GM12873 (cell line): ENCODE results near the gene TMEM169.

Source experiments
- CTCF ChIP-seq: IDR thresholded peaks from 2 replicates; pipeline ENCODE4 v1.5.1; 2012; ENCODE audit warnings: low read depth, mild to moderate bottlenecking, moderate library complexity, low read length, control low read depth; ENCODE audit not compliant: insufficient read depth; ENCODE audit errors: missing control alignments

The TMEM169 gene

GRCh38 chr2:216134958-216135541 lies 53.3 kb downstream of the TMEM169 start:
- TF ChIP-seq CTCF, result no peak

GRCh38 chr2:216139884-216140283 lies 58.2 kb downstream of the TMEM169 start:
- peak; percentile 52 for TF ChIP-seq CTCF

GRCh38 chr2:216142540-216142939 lies 60.8 kb downstream of the TMEM169 start:
- no peak for TF ChIP-seq CTCF

GRCh38 chr2:216144372-216144771 lies 62.7 kb downstream of the TMEM169 start:
- no peak for TF ChIP-seq CTCF

GRCh38 chr2:216144857-216145256 lies 63.1 kb downstream of the TMEM169 start:
- no peak for TF ChIP-seq CTCF

- TF ChIP-seq CTCF, result no peak
Observed at GRCh38 chr2:216146573-216146972, 64.9 kb downstream of the TMEM169 start.

GRCh38 chr2:216147172-216148131 lies 65.7 kb downstream of the TMEM169 start:
- TF ChIP-seq CTCF, result no peak
